Right ventricle myocardium superior (tissue), 1 donor: ENCODE data around the gene INTS1. TPM values are rescaled to one million over a fixed set of nuclear protein-coding genes. Genes with fewer than 3 reads are reported as not detected.

Experiments used
- ATAC-seq: fragments of 200-7000 bp; cut with Tn5 transposase; one replicate; pipeline ENCODE4 v1.9.1; 2020; ENCODE audit warnings: mild to moderate bottlenecking; ENCODE audit not compliant: poor library complexity
- DNase-seq: peaks from one replicate; pipeline ENCODE4 v3.0.0-alpha.2; 2020
- intact Hi-C: fragments of 100-400 bp; cut with DNase I; formaldehyde crosslinking; loops from one replicate; pipeline ENCODE4 v1.11.2; 2022
- long read RNA-seq: library from polyadenylated mRNA; unstranded; transcript quantifications from one replicate; pipeline ENCODE4 v2.0.0, GENCODE V29; 2021
- total RNA-seq: library from RNA; stranded (reverse); fragmentation: NEBNext Ultra II Directional; extraction: Animal tissue kit (Norgen Biotek cat#: 25700); gene quantifications from one replicate; pipeline ENCODE4 v1.2.1, GENCODE V29; 2021
- donor health status: DM: no; HTN: yes; CAD: no; lungs with severe emphysema.

The INTS1 gene
- total RNA-seq: 29.2 TPM
- long read RNA-seq, full-length matches to known transcripts: 7 of 86 reads
- long read RNA-seq, partial matches to known transcripts: 62 of 86 reads
- long read RNA-seq, other reads (novel, unspliced or antisense): 17 of 86 reads

- ATAC-seq (peak; percentile 97), DNase-seq (peak; percentile 95)
- intact Hi-C loops: no loop called here
These were observed at the start of gene INTS1 for GRCh38 chr7:1503816-1504775. Gene INTS1 (minus strand): TSS chr7:1504389. CDS start chr7:1503960, 429 bp downstream.

DNA sequence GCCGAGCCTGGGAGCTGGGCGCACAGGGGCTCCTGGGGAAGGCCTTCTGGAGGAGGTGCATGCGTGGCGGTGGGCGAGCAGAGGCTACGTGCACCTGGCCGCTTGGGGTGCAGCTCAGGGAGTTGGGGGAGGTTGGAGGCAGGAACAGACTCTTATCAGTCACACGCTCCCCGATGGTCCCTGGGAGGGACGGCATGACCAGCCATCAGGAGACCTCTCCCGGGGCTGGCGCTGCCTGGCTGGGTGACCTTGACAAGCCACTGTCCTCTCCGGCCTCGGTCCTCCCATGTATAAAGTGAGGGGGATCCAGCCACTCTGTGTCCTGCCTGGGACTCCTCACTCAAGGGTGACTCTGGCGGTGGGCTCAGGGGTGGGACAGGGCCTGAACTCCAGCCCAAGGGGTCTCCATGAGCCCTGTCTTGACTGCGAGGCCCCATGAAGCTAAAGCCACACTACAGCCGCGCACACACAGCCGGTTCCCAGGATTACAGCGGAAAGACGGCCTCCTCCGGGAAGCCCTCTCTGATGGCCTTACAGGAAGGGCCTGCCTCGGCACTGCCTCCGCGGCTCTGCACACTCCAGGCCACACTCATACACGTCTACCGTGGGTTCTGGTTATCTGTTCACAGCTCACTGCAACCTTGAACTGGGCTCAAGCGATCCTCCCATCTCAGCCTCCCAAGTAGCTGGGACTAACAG lies 49.5 kb upstream of the INTS1 start:
- DNase-seq: no peak
- intact Hi-C loops: no loop called here

DNA sequence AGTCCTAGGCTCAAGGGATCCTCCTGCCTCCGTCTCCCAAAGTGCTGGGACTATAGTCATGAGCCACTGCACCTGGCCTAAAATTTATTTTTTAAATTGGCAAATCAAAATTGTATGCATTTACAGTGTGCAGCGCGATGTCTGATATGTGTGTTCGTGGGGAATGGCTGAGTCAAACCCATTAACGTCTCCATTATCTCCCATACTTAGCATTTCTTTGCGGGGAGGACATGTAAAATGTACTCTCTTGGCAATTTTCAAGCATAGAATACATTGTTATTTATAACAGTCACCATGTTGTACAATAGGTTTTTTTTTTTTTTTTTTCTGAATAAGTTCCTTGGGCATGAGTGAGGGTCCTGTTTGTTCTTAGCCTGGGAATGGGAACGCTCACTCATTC lies 48.0 kb upstream of the INTS1 start:
- no peak for DNase-seq
- no peak for ATAC-seq
- intact Hi-C loops: no loop called here

More for the DNA sequence above, 49.5 kb upstream of the INTS1 start:
- no peak for ATAC-seq

GRCh38 chr7:1550846-1551155 lies 46.6 kb upstream of the INTS1 start:
- ATAC-seq (no peak), DNase-seq (no peak)
- intact Hi-C loops: no loop called here

GRCh38 chr7:1550005-1550845 lies 46.0 kb upstream of the INTS1 start:
- ATAC-seq (no peak), DNase-seq (no peak)
- intact Hi-C loops: no loop called here

GRCh38 chr7:1549357-1550004 lies 45.3 kb upstream of the INTS1 start:
- ATAC-seq (no peak), DNase-seq (no peak)
- intact Hi-C loops: no loop called here

GRCh38 chr7:1548944-1549343 lies 44.8 kb upstream of the INTS1 start:
- intact Hi-C loops: no loop called here
- DNase-seq: no peak
- no peak for ATAC-seq

DNA sequence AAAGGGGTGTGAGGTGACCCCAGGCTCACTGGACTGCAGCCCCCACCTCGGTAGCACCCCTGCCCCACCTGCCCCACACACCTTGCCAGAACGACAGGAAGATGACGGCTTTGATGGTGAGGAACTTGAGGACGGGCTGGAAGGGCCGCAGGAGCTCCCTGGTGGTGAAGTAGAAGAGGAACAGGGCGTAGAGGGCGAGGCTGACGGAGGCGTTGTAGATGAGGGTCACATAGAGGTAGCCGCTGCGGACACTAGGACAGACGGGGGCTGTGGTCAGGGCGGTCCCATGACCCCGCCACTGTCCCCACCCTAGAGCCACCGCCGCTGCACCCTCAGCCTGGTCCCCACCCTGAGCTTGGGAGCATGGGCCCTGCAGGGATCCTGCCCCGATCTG lies 44.2 kb upstream of the INTS1 start:
- DNase-seq (no peak), ATAC-seq (no peak)
- intact Hi-C loops: no loop called here

DNA sequence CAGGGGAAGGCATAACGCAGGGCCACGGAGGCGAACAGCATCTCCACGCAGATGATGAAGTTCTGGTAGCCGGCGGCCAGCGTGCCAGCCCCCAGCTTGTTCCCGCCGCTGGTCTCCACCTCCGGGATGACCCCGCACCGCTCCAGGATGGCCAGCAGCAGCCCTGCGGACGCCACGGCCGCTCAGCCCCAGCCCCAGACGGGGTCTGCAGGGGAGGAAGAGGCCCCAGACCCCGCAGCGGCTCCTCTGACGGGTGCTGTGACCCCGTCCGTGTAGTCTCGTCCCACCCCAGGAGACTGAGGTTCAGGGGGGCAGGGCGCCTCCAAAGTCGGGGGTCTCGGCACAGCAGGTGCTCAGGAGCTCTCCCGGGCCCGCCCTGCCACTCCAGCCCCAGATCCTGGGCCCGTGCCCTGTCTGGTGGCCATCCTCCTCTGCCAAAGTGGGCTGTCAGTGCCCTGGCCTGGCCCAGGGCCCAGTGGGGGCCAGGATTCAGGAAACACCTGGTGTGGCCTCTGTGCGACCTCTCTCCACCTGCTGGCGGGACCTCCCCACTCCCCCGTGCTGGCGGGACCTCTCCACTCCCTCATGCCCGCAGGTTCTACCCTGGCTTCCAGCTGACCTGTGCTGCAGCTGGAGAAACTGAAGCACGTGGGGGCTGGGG lies 43.7 kb upstream of the INTS1 start:
- intact Hi-C loops: no loop called here
- no peak for ATAC-seq
- no peak for DNase-seq

DNA sequence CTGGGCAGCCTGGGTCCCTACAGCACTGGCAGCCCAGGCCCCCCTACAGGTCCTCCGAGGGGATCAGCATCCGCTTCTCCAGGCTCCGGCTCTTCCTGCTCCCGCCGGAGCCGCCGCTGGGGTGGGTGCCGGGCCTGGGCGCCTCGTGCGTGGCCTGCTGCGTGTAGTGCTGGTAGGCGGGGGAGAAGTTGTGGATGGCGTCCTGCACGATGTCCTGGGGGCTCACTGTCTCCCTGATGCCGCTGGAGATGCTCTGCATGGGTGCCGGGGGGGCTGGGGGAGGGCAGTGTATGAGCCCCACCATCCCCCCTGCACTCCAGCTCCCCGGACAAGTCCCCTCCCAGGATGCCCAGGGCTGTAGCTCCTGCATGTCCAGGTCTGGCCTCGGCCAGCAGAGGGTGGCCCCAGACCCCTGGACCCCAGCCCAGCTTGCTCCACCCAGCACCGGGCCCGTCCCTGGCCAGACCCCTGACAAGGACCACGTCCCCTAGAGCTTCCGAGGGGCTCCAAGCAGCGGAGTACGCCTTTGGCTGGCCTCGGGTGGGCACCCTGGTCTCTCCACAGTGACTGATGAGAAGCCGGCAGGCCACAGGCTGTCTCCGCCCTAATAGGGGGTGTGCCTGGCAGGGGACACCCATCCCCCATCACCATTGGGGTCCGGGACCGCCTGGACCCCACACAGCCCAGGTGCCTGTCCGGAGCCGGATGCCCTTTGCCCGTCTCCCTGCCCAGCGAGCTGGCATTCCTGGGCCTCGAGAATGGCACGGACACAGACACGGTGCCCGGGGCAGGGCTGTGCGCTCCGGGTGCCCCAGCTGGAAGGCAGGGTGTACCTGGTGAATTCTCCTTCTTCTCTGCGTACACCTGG lies 43.0 kb upstream of the INTS1 start:
- DNase-seq (no peak), ATAC-seq (no peak)
- intact Hi-C loops: no loop called here

GRCh38 chr7:1546274-1546908 lies 42.2 kb upstream of the INTS1 start:
- ATAC-seq: no peak
- DNase-seq: no peak
- intact Hi-C loops: no loop called here

- intact Hi-C loops: no loop called here
- no peak for DNase-seq
- no peak for ATAC-seq
These were observed 41.4 kb upstream of the INTS1 start for GRCh38 chr7:1545417-1546246.

DNA sequence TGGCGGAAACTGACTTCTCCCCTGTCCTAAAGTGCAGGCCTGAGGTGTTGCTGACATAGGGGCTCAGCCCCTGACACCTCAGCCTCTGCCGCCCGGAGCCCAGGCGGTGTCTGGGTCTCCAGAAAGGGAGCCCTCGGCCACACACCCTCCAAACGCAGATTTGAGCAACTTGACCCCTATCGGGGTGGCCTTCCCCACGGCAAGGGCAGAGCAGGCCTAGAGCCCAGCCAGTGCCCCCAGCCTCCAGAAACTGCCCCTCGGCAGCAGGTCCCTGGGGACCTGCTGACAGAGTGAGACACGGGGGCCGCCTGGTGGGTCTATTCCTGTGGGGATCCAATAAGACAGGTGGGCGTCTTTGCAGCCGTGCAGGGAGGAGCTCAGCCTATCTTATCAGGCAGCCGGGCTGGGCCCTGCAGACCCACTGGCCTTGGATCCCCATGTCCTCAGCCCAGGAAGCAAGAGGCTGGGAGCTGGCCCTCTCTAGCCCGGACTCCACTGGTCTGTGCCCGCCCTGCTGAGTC lies 40.8 kb upstream of the INTS1 start:
- DNase-seq: no peak
- ATAC-seq: no peak
- intact Hi-C loops: no loop called here

DNA sequence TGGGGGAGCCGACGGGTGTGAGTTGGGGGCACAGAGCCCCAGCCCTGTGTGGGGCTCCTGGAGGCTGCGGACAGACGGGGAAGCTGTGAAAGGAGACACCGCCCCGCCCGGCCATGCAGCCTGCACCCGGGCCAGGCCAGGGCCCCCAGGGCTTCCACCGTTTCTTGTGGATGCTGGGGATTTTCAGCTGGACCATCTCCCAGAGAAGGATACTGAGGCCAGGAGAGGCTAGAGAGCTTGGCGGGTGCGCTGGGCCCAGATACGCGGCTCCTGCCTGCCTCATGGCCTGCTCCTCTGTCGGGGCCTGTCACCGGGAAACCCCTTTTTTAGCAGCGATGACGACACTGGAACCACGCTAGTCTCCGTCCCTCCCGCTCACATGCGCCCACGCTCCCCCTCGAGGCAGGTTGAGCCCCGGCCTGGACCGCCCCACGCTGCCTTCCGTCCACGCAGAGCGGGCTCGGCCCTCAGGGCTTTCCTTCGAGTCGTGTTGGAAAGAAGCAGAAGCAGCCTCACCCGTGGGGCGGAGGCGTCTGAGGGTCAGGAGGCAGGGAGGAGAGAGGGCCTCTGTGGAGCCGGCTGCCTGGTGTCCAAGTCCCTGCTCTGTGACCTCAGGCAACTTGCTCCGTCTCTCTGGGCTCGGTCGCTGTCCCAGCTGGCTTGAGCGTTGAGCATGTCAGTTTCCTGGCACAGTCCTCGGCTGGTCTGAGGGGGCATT lies 40.1 kb upstream of the INTS1 start:
- no peak for DNase-seq
- intact Hi-C loops: no loop called here
- ATAC-seq: no peak

DNA sequence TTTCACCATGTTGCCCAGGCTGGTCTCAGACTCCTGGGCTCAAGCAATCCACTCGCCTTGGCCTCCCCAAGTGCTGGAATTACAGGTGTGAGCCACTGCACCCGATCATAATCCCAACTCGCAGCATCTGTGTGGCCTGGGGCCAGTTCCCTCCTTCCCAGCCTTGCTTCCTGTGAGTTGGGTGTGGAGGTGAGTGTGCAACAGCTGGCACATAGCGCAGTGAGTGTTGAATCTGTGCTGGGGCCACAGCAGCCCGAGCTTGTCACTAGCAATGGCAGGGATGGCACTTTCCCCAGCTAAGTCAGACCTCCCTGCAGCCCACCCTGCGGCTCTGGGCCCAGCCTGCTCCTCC lies 39.6 kb upstream of the INTS1 start:
- ATAC-seq: no peak
- intact Hi-C loops: no loop called here
- DNase-seq: no peak
